ENCODE results near the gene ZGLP1.

GRCh38 chr19:10270180-10270615 lies 39.4 kb downstream of the ZGLP1 start:
- no peak for TF ChIP-seq CTCF (conservative IDR thresholded peaks at IDR 0.05; ENCODE audit: low read depth, low read length)
- no peak for TF ChIP-seq EZH2 (IDR thresholded peaks at IDR 0.05; ENCODE audit: low read length, unreplicated experiment)
- TF ChIP-seq EZH2phosphoT487 (IDR thresholded peaks at IDR 0.05; ENCODE audit: borderline replicate concordance, low read length): no peak

Measured in PC-3 (cell line).